GM18519 (cell line): ENCODE data around the gene PHETA2.
"Not testable (repeated sequence)": the region's sequence is repeated elsewhere in the genome, so short reads cannot be mapped to it uniquely, and the experiment has no call there.

Experiments
- ATAC-seq: cut with Tn5 transposase; IDR thresholded peaks from one replicate; pipeline ENCODE4 v1.9.1; 2021; ENCODE audit warnings: mild to moderate bottlenecking, moderate library complexity; ENCODE audit not compliant: unreplicated experiment, low FRiP score

The PHETA2 gene

GRCh38 chr22:42069801-42070516 is 4.1 kb upstream of the PHETA2 start:
- no peak for ATAC-seq

DNA sequence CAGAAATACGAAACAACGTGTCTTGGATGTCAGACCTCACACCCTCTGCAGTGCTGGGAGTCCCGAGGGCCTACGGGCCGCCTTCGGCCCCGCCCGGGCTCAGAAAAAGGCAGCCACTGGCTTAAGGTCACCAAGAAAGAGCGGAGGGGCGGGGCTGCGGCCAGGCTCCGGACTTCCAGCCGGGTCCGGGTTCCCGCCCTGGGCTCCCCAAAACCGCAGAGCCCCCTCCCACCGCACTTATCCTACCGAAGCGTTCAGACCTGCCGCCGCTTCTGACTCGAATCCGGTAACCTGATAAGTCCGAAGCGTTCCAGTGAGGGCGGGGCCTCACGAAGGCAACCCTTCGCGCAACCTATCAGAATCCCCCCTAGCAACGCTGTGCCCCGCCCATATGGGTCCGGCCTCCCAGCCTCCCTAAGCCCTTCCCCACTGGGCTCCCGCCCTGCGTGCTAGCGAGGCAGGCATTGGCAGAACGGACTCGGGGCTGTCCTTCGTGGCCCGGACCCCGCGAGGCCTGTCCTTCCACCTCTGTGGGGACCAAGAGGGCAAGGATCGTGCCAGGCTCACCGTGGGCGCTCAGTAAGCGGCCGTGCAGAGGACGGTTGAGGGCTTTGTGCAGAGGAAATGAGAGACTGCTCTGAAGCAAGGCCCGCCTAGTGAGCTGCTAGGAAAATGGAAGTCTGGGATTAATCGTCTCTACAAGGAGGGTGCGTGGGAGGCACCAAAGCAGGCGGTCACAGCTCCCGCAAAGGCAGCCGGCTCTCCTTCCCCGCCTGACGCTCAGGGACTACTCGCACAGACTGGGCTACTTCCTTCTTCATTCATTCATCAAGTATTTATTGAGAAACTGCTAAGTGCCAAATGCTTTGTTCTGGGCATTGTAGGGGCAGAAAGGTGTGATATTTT is 3.3 kb upstream of the PHETA2 start, which contains the start of gene NAGA:
TSS of gene NAGA (minus strand) at position 296 of the 906 bp plus-strand sequence. CDS start 515 bp downstream, outside the sequence.
- ATAC-seq = peak; percentile 79

GRCh38 chr22:42071508-42071907 is 2.5 kb upstream of the PHETA2 start:
- ATAC-seq = not testable (repeated sequence)

DNA sequence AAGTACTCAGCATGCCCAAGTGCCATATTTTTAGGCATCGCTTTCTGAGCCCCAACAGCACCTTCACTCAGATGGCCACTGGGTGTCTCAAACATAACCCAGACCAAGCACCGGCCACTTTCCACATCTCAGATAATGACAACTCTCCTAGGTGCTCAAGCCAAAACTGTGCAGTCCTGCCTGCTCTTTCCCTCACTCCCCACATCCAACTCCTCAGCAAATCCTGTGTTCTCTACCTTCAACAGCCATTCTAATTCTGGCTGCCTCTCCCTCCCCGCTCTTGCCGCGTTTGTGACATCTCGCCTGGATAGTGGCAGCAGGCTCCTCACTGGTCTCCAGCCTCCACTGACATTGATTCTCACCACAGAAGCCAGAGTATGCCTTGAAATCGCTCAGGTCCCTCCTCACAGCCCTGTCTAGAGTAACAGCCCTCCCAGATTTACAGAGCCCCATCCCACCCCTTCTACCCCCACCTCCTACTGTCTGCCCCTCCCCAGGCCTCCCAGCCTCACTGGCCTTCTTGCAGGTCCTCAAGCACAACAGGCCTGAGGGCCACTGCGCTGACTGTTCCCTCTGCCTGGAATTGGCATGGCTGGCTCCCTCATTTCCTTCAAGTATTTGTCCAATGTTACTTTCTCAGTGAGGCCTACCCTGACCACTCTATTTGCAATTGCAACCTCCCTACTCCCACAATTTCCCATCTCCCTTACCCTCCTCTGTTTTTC is 1.3 kb upstream of the PHETA2 start:
- ATAC-seq = no peak

GRCh38 chr22:42073621-42074041 is 417 bp upstream of the PHETA2 start:
- no peak for ATAC-seq

DNA sequence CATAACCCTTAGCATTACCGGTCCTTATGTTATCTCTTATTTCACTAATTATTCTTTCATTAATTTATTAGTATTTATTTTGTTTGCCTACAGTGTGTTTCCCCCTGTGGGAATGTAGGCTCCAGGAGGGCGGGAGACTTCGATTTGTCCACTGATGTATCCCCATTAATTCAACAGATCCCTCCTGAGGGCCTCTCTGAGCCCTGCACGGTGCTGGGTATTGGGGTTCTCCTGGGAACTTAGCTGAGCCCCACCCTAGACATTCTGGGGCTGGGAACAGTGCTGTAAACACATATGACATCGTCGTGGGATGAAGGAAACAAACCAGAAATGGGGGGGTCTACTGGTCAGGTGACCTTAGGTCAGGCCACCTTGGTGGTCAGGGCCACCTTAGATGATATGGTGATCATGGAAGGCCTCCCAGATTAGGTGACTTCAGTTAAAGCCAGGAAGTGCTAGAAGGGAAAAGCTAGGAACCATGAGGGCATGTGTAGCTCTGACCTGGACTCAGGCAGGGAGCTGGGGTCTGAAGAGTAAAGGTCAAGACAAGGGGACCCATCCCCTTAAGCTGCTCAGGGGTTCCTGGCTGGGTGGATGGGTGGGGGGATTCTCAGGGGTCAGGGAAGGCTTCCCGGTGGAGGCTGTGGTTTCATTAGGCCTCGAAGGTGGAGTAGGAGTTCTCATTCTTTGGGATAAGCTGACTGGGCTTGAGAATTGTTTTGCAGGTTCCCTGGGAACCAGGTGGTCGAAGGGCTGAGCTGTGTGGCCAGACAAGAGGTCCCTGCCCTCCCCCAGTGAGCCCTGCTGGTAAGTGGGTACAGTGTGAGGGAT is 1.0 kb downstream of the PHETA2 start:
- no peak for ATAC-seq

GRCh38 chr22:42076764-42077485 is 2.9 kb downstream of the PHETA2 start:
- no peak for ATAC-seq

- no peak for ATAC-seq
These were observed 3.6 kb downstream of the PHETA2 start for GRCh38 chr22:42077486-42078125.

DNA sequence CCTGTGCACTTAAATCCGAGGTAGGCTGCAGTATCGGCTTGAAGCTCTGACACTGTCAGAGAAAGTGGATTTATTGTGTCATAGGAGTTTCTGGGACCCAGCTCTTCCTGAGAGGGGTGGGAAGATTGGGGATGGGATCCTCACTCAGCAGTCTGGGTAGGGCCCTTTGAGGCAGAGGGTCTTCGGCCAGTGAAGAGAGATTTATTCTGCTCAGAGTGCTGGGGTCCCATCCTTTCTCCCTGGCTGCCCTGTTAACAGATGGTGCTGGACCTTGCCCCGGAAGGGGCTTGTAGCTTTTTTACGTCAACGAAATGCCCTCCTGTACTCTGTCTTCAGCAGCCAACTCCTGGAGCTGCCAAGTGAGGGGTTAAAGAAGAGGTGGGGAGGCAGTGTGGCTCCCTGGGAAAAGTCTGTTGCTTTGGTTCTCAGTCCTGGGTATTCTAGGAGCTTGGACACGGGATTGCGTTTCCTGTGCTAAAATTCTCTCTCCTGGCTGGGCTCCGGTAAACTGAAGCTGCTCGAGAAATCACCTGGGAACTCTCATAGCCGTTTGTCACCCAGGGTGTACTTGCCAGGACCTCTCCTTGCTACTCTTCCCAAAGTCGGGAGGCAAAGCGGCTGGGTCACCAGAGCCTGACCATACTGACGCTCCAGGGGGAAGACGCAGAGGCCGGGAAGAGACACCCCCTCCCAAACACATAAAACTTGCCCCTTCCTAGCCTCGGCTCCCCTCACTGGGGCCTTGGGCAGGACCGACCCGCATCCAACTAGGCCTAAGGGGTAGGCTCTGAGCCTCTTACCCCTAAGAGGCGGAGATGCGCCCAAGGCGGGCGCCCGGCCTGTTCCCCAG is 4.6 kb downstream of the PHETA2 start:
- peak; percentile 8 for ATAC-seq

DNA sequence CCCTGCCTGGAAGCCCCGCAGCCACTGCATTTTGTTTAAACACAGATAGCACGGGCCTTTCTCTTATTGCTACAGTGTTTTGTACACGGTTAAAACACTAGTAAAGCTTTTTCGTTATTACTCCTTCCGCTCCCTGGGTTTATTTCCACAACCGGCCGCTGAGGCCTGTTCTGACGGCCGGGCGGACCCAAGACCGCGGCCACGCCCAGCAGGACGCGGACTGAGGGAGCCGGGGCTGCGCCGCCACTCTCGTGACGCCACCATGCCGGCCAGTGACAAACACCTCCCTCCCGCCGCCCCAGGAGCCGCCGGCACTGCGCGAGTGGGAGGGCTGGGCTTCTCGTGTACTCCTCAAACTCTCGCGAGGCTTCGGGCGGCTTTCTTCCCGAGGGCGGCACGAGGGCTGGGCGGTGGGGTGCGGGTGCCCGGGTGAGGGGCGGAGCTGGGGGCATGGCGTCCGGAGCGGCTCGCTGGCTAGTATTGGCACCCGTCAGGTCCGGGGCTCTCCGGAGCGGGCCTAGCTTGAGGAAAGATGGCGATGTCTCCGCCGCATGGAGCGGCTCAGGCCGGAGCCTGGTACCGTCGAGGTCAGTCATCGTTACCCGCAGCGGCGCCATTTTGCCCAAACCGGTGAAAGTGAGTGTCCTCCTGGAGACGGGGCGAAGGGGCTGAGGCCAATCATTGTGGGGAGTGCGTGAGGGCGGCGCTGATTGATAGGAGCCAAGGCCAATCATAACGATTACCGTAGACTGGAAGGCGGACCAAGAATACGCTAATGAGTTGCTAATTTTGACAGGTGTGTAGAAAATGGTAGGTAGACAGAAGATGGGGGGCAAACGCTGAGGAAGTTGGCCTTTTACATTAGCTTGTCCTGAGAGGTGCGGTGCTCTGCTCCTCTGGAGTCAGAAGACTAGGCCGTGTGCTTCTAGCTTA is 5.5 kb downstream of the PHETA2 start, which contains the start of gene SMDT1:
TSS of gene SMDT1 (plus strand) at position 382 of the 933 bp plus-strand sequence. CDS start at position 451, 69 bp downstream.
- peak; percentile 57 for ATAC-seq

DNA sequence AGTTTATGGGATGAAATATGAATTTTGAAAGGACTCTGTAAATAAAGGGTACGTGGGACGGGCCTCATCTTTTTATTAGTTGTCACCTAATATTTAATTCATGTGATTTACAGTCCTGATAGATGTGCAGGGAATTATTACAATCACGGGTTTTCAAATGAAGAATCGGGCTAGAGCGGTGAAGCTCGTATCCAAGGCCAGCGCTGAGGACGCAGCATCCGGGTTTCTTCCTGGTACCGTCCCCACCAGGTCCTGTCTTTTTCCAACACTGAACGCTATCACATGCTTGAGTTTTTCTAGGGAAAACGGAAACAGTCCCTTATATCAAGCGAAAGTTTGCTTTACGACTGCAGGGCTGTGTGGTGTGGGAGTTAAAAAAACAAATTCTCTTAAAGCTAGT is 6.2 kb downstream of the PHETA2 start:
- no peak for ATAC-seq

DNA sequence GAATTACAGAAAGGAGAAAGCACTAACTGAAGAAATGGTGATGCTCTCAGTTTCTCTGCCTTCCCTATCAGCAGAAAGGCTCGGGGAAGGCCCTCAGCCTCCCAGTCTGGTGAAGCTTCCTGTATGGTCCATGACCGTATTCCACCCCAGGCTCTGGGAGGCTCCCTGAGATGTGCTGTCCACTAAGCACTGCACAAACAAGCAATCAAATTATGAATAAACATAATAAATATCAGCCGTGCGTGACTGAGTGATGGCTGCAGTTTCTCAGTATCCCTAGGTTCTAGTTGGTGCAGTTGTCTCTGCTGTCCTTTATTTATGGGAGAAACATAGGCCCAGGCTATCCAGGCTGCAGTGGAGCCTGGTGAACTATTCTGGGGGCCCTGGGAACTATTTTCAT is 9.1 kb downstream of the PHETA2 start:
- ATAC-seq = no peak

- ATAC-seq = no peak
These were observed 10.8 kb downstream of the PHETA2 start for GRCh38 chr22:42084874-42085273.

DNA sequence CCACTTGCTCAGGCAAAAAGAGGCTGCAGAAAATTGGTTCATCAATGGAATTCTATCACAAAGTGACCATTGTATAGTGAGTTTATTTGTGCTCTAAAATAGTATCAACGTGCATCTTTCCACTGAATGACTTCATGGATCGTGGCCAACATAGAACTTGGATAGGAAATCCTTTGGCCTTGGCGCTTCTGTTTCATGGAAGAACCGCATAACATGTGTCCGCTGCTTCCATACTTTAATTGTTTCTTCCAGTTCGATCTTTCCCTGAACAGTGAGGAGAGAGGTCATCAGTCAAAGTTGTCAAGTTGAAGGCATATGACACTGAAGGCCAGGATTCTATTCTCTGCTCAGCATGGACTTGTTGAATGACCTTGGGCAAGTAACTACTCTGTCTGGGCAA is 12.0 kb downstream of the PHETA2 start:
- ATAC-seq = no peak

DNA sequence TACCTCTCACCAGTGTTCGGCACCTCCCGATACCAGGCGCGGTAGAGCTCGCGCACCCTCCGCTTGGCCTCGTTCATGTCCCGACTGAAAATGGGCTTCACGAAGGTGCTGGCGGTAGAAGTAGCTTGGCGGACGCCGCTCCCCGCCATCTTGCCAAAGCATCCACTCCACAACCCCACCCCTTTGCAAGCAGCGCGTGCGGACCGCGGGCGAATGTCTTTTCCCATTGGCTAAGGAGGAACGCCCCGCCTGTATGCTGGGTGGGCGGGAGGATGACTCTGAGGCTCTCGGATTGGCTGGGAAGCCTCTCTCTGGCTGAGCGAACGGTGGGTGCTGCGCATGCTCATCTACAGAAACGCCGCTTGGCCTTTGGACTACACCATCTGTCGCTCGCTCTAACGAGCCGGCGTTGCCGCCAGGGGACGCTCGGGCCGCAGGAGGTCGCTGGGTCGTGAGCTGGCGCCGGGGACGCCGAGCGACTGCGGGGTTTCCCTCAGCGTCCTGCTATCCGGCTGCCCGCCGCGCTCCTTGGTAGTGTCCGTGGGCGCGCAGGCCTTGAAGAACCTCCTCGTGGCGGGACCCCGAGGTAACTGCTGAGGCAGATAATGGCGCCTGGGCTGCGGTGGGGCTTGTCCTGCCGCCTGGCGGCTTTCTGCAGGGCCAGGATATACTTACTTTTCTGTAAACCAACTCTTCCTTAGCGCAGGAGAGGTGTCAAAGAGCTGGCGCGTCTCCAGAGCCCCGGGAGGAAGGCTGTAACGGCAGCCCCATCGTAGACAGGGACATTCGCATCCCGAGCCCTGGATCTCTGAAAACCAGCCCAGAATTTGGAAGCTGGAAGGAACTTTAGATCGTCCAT is 16.8 kb downstream of the PHETA2 start, which contains the start of gene NDUFA6:
TSS of gene NDUFA6 (minus strand) at position 177 of the 859 bp plus-strand sequence. CDS start at position 149, 28 bp downstream.
- peak; percentile 92 for ATAC-seq

- no peak for ATAC-seq
These were observed 17.4 kb downstream of the PHETA2 start for GRCh38 chr22:42091455-42091782.
